SH-SY5Y (cell line): ENCODE data around the gene SHANK1.

Source experiments
- GATA2 ChIP-seq: IDR thresholded peaks from 2 replicates; pipeline ENCODE4 v1.6.1; 2011; ENCODE audit warnings: mild to moderate bottlenecking, low read depth, low read length
- GATA3 ChIP-seq: IDR thresholded peaks from 2 replicates; pipeline ENCODE4 v1.6.1; 2011; ENCODE audit warnings: low read depth, mild to moderate bottlenecking, low read length, moderate library complexity

DNA sequence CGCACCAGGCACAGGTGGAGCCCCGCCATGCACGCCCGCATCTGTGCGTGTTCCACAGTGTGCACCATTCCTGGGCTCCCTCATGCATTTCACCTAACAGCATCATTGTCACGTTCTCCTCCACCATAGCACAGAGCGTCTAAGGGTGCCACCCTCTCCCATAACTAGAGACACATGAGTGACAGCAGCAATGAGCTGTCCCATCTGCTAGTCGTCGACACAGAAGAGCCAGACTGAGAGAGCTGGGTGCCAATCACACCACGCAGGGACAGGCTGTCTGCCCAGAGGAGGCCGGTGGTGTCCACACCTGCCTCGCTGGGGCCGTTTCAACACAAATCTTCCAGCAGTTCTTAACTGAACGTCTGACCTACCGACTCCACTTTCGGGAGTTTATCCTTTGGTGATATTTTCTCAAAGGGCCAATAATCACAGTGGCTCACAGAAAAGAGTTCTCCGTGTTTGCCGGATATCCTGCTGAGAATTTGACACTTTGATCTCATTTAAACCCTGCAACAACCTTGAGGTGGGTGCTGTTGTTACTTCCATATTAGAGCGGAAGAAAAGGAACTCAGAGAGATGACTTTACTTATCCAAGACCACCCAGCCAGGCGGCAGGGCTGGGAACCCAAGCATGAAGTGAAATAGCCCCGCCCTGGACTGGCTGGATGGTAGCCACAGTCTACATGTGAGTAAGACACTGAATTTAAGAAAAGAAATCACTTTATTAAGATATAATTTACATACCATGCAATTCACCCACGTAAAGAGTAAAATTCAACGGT lies 19.7 kb upstream of the SHANK1 start:
- TF ChIP-seq GATA2 (no peak), GATA3 (no peak)
